Cortex of kidney (tissue), 1 donor: ENCODE data around the gene HOXB5.

Experiments used
- DNase-seq: peaks from one replicate; lab custom pipeline; 2025; lab: John Stamatoyannopoulos, UW

Gene HOXB5

DNA sequence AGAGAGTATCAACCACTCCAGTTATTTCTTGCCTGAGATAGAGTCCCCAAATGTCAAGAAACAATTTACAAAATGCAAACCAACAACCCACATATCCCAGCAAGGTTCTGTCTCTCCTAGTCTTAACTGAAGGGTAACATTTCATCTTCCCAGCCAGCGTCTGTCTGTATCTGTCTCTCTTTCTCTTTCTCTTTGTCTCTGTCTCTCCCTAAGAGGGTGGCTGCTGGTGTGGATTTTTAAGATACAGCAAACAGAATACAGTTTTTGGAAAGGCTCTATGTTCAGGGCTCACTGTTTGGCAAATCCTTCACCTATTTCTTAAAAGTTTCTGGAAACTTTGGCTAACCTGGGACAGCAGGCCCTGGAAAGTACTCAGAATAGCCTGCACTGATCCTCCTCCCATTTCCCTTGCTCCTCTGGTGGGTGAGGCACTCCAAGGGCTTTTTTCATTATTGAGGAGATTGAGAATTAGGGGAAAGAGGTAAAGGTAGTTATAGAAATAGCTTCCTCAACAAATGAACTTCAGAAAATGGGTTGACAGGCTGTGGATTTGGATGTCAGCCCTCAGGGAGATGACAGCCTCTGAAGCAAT, 21.7 kb downstream of the HOXB5 start:
- DNase-seq: no peak

- DNase-seq: no peak
Observed at GRCh38 chr17:48571024-48571818, 22.4 kb downstream of the HOXB5 start.

DNA sequence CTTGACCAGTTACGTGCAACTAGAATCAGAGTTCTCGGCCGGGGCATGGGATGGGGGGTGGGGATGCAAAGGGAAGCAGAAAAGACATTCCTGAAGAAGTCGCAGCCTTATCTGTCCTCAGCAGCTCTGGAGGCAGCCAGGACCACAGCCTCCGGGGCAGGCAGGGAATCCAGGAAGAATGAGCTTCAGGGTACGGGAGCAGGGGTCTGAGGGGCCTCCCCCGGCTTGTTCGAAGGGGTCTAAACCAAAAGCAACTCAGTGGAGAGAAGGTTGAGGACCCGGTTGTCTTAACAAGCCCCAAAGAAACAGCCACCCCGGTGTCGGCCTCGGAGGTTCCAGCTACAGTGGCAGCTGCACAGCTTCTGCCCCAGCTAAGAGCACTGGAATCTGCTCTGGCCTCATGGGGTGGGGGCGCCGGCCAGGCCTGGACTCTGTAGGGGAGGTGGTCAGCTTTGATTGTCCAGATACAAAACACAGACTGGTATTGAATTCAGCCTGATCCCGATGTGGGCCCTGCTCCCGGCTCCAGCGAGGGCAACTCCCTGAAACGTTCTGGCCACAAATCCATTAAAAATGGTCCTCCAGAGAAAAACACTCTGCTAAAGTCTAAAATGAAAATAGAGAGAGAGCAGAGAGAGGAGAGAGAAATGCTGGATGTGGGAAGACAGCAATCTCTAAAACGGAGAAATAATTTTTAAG, 23.1 kb downstream of the HOXB5 start:
- DNase-seq: no peak

DNA sequence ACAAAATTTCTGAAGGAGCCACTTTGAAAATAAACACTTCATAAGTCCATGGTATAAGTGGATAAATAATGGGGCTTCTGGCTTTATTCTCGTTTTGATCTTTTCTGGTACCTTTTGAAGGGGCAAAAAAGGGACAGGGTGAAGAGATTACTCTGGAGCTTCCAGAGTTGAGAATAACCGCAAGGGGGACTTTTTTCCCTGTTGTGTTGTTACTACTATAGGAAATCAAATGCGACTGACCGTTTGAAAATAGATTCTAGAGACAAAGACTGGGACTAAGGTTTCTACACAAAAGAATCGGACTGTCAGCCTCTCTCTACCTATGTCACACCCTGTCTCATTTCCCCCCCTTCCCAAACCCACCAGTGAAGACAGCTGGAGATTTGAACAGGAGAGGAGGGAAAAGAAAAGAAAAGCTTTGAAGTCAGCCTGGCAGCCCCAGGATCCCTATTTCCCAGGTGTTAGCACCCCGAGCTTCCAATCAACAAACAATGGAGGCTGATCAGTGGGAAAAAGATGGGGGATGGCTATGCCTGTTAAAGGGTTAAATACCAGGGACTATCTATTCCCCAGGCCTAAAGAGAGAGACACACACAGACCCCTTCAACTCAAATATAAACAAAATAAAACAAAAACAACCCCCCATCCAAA, 23.8 kb downstream of the HOXB5 start:
- no peak for DNase-seq

DNA sequence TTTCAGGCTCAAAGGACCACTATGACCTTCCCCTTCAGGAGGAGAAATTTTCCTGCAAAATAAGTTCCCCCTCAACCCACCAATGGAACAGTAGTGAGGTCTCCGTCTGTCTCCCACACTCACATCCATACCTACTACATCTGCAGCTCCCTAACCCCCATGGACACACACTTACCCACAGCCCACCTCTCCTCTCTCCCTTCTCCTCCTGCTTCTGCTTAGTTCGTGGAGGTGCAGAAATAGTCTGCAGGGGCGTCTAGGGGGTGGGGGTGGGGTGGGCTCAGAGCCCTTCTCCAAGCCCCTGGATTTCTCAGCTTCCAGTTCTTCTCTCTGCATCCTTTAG, 24.4 kb downstream of the HOXB5 start:
- no peak for DNase-seq

DNA sequence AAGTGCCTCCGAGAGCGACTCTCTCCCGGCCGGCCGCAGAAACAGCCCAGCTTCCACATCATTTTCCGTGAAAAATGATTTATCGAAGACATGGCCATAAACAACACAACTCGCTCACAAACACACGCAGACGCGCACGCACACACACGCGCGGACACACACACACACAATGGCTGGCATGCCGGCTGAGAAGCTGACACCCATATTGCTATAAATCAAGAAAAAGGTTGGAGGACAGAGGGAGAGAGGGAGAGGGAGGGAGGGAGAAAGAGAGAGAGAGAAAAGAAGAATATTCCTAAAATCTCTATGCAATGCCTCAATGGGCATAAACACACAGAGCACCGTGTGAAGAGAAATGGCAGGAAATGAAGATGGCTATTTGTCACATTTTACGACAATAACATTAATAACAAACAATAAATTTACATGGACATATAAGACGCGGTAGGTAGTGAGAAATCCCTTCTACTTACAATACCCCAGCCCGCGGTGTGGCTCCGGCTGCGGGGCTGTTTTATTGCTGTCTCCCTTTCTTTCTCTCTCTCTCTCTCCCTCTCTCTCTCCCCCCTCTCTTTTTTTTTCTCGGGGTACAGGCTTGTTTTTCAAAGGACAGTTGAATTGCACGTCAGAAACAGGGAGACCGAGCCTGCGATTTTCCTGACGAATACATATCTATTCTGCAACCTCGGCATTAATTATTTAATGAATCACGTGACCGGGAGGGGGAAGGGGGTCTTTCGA, 24.9 kb downstream of the HOXB5 start:
- no peak for DNase-seq

DNA sequence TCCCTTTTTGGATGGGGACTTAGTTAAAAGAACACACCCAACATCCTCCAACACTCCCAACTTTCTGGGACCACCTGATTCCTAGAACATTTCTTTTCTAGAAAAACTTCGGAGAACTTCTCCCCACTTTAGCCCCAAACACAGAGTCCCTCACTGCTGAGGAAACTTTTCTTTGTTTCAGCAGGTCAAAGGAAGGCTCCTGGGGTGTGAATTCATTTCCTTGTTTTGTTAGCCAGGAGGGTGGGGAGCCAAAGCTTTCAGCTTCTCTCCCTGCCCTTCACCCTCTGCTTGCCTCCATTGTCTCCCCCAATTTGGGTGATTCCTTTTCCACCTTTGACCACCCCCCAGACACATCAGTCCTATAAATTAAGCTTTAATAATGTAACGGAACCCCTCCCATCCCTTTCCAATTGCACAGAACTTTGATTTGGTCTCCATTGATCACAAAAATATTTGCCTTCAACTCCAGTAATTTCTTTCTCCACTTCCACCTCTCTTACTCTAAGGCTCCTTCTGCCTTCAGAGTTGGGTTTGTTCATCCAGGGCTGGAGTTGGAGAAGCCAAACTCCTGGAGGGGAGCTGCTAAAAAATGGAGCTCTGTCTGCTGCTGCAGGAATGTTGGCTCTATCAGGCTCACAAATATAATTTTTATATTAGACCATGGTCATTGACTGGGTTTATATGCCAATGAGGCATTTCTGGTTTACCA, 25.8 kb downstream of the HOXB5 start:
- no peak for DNase-seq

- DNase-seq: no peak
Observed at GRCh38 chr17:48567209-48567608, 26.4 kb downstream of the HOXB5 start.

DNA sequence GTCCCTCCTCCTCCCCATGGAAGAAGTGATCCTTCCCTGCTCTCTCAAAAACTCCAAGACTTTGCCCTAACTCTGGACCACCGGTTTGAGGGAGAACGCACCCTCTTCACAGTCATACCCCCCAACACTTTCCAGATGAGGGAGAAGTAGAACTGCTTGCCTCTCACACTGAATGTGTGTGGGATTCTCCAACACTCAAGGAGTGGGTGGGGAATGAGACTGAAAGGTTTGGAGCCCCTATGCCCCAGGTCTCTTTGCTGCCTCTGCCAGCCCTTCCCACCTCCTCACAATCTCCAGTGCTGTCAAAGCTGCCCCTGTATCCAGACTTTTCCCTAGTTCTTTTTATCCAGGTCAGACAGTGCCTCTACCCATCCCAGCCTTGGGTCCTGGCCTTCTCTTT, 26.9 kb downstream of the HOXB5 start:
- no peak for DNase-seq

GRCh38 chr17:48565925-48566710, 27.5 kb downstream of the HOXB5 start:
- DNase-seq: no peak

DNA sequence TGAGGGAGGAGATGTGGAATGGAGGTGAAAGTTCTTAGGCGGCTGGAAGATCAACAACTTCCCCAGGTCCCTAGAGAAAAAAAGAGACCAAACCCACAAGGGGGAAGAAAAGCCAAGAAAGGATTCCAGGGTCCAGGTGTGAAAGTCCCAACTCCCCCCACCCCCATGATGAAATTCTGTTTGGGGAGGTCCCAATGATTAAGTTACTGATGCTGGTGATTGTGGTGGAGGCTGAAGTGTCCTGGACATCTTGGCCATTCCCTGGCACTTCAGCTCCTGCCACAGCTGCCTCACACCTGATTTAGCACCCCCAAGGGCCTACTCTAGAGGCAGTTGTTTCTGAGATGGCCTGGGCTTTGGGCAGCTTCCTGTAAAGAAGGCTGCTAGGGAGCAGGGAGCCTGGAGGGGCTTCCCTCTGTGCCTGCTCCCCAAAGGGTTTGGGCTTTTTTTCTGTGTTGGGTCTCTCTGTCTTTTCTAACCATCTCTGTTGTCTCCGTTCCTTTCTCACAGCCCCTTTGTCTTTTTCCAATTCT, 28.5 kb downstream of the HOXB5 start:
- no peak for DNase-seq

DNA sequence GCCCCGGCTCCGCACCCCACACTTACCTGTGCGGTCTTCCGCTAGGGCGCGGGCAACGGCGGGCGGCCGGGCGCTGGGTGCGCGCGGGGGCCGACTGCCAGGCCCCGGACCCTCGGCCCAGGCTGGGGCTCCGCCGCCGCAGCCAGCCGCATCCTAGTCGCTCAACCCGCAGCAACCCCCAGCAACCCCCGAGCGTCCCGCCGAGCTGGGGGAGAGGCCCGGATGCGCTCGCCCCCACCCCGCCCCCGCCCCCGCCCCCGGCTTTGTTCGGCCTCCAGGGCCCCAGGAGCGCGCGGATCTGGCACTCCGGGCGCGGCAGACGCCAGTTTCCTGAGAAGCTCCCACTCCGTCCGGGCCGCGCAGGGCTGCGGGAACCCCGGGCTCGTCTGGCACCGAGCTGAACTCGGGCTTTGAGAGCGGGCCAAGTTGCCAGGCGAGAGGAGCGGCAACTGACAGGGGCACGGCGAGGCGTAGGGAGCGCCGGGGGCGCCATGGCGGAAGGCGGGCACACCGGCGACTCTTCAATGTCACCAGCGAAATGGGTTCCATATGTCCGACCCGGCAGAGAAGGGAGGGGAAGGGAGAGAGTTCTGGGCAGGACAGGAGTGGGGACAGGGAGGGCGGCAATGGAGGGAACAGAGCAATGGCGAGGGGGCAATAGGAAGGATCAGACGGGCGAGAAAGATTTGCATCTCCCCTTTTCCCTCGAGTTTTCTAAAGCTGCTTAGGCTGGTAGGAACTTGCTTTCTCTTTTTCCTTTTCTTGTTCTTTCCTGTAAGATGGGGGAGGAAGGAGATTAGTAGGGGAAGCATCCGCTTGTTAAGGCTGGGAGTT, 29.2 kb downstream of the HOXB5 start:
- no peak for DNase-seq

DNA sequence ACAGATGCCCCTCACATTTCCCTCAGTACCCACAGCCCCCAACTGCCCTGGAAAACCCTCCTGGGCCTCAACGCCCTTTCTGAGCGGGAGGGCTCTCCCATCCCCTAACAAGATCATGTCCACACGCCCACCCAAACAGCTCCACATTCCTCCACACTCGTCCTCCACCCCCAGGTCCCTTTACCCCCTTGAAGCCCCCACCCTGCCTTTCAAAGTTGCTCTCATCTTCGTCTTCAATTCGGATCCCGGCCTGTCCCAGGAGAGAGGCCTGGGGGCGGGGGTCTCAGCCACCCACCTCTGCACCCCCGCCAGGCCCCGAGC, 29.8 kb downstream of the HOXB5 start:
- DNase-seq: no peak

DNA sequence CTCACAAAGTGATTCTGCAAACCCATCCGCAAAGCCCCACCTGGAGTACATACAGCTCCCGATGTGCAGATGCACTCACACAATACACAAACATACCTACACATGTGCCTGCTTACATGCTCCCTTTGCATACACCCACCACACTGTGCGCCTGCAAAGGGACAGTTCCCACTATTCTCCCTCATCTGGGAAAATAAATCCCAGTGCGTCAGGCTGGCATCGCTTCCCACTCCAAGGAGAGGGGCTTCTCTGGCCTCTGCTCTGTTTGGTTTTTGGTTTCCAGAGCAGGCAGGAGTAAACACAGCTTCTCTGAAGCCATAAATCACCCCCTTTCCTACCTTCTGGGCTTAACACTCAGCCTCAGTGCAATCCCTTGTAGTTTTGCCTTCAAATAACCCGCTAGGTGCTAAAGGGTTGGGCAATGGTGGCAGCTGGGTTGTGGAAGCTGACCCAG, 30.2 kb downstream of the HOXB5 start:
- no peak for DNase-seq

DNA sequence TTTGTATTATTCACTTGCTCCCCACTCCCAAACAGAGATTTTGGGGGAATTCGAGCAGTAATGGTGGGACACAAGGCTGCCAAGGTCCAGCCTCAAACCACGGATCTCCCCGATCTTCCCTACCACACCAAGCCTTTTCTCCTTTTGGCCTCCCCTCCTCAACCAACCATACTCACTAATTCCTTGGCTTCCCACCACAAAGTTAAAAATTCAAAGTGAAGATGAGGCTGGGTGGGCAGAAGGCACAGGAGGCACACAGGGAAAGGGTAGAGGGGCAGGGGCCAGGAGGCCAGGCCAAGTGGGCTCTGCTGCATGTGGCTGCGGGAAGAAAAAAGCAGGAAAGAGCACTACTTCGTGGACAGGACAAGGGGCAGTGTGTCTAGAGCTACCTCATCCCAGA, 30.6 kb downstream of the HOXB5 start:
- DNase-seq: no peak

DNA sequence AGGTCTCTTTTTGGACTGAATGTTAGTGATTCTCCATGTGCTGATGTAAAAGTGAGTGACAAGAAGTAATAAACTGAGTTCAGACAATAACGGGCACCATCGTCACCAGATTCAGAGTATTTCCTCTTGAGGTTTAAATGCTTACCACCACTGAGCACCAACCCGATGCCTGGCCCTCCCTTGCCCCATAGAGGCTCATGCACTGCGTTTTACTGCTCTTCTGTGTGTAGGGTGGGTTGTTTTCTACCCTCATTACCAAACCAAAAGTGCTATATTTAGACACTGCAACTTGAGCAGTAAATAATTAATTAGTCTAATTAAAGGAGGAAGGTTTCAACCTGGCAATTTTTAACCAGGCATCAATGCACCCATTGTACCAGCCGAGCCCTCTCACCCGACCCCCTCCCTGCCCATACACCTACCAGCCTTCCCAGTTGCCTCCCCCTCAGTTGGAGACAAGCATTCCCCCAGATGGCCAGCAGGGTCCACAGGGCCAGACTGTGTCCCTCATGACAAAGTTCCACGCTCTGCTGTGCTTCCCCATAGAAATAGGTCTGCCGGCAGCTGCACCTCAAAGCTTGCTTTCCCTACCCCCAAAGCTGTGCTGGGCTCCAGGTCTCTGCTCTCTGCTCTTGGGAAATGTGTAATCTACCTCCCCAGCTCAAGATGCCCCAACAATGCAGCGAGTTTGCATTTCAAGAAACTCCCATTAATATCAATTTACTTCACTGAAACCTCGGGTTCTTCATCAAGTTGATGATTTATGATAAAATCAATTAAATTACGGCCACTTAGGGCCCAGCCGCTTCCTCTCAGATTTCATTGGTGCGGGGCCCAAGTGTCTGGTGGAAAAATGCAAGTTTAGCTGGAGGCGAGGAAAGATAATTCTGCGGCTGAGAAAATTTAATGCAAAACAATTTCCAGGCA, 31.4 kb downstream of the HOXB5 start:
- DNase-seq: no peak

DNA sequence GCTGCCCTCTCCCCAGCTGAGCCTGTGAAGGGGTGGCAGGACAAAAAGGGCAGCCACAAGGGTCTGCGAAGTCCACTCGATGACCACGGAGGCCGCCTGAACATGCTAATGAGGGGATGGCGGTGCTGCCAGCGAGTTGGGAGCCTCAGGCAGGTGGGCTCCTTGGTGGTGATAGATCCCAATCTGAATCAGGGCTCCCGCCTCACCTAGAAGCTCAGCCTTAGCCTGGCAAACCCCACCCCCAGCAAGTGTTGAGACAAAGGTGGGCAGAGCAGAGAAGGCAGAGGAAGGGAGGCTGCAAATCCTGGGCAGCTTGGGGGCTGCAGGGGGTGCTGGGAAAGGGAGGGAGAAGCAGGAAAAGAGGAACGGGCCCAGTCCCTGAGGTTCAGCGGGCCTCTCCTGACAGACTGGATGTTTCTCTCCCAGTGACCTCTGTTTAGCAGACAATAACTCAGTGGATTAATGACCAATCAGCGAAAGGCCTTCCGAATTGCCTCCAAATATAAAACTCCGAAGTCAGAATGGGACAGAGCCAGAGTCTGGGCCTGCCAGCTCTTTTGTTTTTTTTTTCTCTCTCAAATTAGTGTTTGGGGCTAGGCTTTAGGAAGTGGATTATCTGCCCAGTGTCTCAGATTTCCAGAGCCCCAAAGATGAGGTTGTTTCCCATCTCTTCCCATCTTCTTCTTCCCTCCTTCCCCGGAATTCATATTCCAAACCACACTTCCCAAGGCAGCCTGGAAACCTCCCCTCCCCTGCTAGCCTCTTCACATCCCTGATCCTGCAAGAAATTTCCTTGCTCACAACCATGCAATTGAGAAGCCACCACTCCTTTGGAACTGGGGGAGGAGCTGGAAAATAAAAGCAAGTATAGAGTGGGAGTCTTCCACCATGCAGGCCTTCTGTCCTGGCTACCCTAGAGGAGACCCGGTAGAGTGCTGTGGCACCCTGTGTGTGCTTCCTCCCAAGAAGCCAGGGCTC, 33.5 kb downstream of the HOXB5 start:
- DNase-seq: no peak
